ENCODE measurements around the gene LUC7L3.
"Not testable (repeated sequence)": the region's sequence is repeated elsewhere in the genome, so short reads cannot be mapped to it uniquely, and the experiment has no call there.

The LUC7L3 gene

GRCh38 chr17:50802609-50803571 is 83.5 kb downstream of the LUC7L3 start:
- peak overlapping the region in 6 of 21 experiments; percentile 8 to 77 (median 24) for H3K27ac ChIP-seq

GRCh38 chr17:50803676-50804075 is 84.3 kb downstream of the LUC7L3 start:
- Histone ChIP-seq H3K4me3 (no peak overlapping the region), H3K27ac (peak overlapping the region in 4 of 21 experiments; percentile 3 to 77 (median 28))

More at GRCh38 chr17:50802609-50803571, 83.5 kb downstream of the LUC7L3 start:
- no peak overlapping the region for H3K4me3 ChIP-seq

- not testable (repeated sequence) for H3K27ac ChIP-seq, H3K4me3 ChIP-seq
These were observed 85.5 kb downstream of the LUC7L3 start for GRCh38 chr17:50804749-50805475.

- no peak overlapping the region for H3K4me3 ChIP-seq
- no peak overlapping the region for H3K27ac ChIP-seq
These were observed 86.1 kb downstream of the LUC7L3 start for GRCh38 chr17:50805486-50805885.
